ENCODE results near the gene DCC. TPM values are rescaled to one million over a fixed set of nuclear protein-coding genes. Genes with fewer than 3 reads are reported as not detected.

DCC gene
- total RNA-seq, 1 donor from 2014 or later: 1.0 TPM

GRCh38 chr18:53521068-53521467, 1181.1 kb downstream of the DCC start:
- Mint-ChIP-seq H3K4me1 (peaks cover 2% of the 10 kb centered on the region), H3K9me3 (no peaks in the 10 kb centered on the region), H3K4me3 (no peak overlapping the region), H3K27me3 (ENCODE audit: low read depth) (no peaks in the 10 kb centered on the region), H3K36me3 (no peaks in the 10 kb centered on the region), H3K27ac (no peak overlapping the region)
- no peak for DNase-seq (ENCODE audit: low spot score in 2 of 2, unreplicated experiment in 2 of 2)
- no peak for TF ChIP-seq CTCF (IDR thresholded peaks at IDR 0.05; ENCODE audit: unreplicated experiment)

DNA sequence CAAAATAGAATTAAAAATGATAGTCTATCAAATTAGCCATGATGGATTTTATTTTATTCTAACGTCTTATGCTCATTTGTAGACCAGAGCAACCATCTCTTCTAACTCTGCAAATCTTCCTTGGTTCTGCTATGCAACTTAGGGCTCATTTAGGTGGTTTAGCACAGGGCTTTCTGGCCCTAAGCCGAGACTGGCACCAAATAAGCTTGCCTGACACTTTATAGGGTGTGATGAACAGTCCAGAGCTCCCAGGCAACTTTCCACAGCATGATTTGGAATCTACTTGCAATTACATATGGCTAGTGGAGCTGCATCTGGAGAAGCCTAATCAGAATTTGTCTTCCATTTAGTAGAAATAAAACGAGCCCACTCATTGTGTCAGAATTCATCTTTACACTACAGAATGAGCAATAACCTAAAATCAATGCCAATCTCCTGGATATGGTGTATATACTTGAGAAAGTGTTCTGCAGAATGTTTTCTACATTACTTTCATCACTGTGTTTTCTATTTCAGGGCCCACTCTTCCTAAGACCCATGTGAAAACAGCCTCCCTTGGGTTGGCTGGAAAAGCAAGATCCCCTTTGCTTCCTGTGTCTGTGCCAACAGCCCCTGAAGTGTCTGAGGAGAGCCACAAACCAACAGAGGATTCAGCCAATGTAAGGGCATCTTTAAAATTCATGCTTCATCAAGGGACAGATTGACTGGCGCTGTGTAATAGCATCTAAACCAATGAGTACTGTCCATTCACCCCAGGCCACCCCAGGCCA, 1186.3 kb downstream of the DCC start:
- Mint-ChIP-seq H3K4me1 (peaks cover 6% of the 10 kb centered on the region), H3K36me3 (no peaks in the 10 kb centered on the region), H3K27me3 (ENCODE audit: low read depth) (no peaks in the 10 kb centered on the region), H3K9me3 (no peaks in the 10 kb centered on the region), H3K4me3 (no peak overlapping the region), H3K27ac (no peak overlapping the region)
- DNase-seq (ENCODE audit: low spot score in 2 of 2, unreplicated experiment in 2 of 2): no peak
- TF ChIP-seq CTCF (IDR thresholded peaks at IDR 0.05; ENCODE audit: unreplicated experiment): no peak

DNA sequence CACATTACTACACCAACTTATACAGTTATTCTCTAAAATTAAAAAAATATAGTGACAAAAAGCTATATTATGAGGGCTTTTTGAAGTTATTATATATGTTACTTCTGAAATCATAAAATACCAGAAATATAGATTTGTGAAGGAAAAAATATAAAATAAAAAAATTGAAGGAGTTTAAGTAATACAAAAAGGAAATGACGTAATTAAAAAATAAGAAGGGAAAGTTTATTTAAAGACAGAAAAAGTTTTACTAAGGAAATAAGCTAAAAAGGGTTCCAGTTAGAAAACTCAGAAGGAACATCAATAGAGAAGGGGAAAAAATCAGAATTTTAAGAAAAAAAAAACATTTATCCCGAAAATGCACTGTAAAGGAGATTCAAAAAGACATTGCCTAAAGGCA, 1187.4 kb downstream of the DCC start:
- no peak for TF ChIP-seq CTCF (IDR thresholded peaks at IDR 0.05; ENCODE audit: unreplicated experiment)
- H3K9me3 Mint-ChIP-seq: no peaks in the 10 kb centered on the region
- DNase-seq (ENCODE audit: low spot score in 2 of 2, unreplicated experiment in 2 of 2): no peak
- H3K4me1 Mint-ChIP-seq: peaks cover 6% of the 10 kb centered on the region
- no peak overlapping the region for H3K27ac Mint-ChIP-seq
- H3K36me3 Mint-ChIP-seq: no peaks in the 10 kb centered on the region
- no peaks in the 10 kb centered on the region for H3K27me3 Mint-ChIP-seq (ENCODE audit: low read depth)
- H3K4me3 Mint-ChIP-seq: no peak overlapping the region

GRCh38 chr18:53531187-53531586, 1191.2 kb downstream of the DCC start:
- no peak overlapping the region for H3K27ac Mint-ChIP-seq
- no peak for DNase-seq (ENCODE audit: low spot score in 2 of 2, unreplicated experiment in 2 of 2)
- no peak for TF ChIP-seq CTCF (IDR thresholded peaks at IDR 0.05; ENCODE audit: unreplicated experiment)
- no peaks in the 10 kb centered on the region for H3K36me3 Mint-ChIP-seq
- H3K4me1 Mint-ChIP-seq: peaks cover 6% of the 10 kb centered on the region
- no peak overlapping the region for H3K4me3 Mint-ChIP-seq
- H3K9me3 Mint-ChIP-seq: no peaks in the 10 kb centered on the region
- no peaks in the 10 kb centered on the region for H3K27me3 Mint-ChIP-seq (ENCODE audit: low read depth)

DNA sequence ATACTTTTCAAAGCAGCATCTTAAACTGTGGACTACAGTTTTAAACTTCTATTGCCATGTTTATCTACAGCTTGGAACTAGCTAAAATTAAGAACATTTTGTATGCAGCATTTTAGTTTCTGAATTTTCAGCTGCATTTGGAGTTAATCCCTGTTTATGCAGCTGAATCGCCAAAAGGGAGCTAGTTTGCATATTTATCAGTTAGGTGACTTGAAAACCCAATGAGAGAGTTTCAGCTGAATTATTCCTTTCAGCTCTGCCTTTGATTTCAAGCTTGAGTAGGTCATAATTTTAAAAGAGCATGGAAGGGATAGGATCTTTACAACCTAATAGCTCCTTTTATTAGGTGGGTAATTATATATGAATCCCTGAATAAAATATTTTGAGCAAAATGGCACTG, 1191.9 kb downstream of the DCC start:
- TF ChIP-seq CTCF (IDR thresholded peaks at IDR 0.05; ENCODE audit: unreplicated experiment): no peak
- Mint-ChIP-seq H3K9me3 (no peaks in the 10 kb centered on the region), H3K4me3 (no peak overlapping the region), H3K4me1 (peaks cover 6% of the 10 kb centered on the region), H3K27me3 (ENCODE audit: low read depth) (no peaks in the 10 kb centered on the region), H3K27ac (no peak overlapping the region), H3K36me3 (no peaks in the 10 kb centered on the region)
- no peak for DNase-seq (ENCODE audit: low spot score in 2 of 2, unreplicated experiment in 2 of 2)
